Trophoblast cell (in vitro differentiated cells and primary cell): ENCODE data around the gene MINDY4B.

Experiments
- DNase-seq, 2 donors: peaks; one replicate each; pipeline ENCODE4 v3.0.0-alpha.2; 2016
- H2AFZ ChIP-seq: 2 replicates; pipeline ENCODE4 v1.6.1; 2013; ENCODE audit warnings: low read length, moderate library complexity, mild to moderate bottlenecking; ENCODE audit not compliant: insufficient read depth, poor library complexity
- H2AK5ac ChIP-seq: 2 replicates; pipeline ENCODE4 v1.6.1; 2013; ENCODE audit warnings: mild to moderate bottlenecking, low read length
- H2BK120ac ChIP-seq: 2 replicates; pipeline ENCODE4 v1.6.1; 2013; ENCODE audit warnings: low read length, mild to moderate bottlenecking, moderate library complexity; ENCODE audit not compliant: insufficient read depth, poor library complexity
- H2BK12ac ChIP-seq: 2 replicates; pipeline ENCODE4 v1.6.1; 2013; ENCODE audit warnings: mild to moderate bottlenecking, low read length, moderate library complexity
- H2BK5ac ChIP-seq: 2 replicates; pipeline ENCODE4 v1.6.1; 2013; ENCODE audit warnings: low read length, low read depth, moderate library complexity, mild to moderate bottlenecking; ENCODE audit not compliant: poor library complexity
- H3K14ac ChIP-seq: 2 replicates; pipeline ENCODE4 v1.6.1; 2013; ENCODE audit warnings: mild to moderate bottlenecking, low read length
- H3K18ac ChIP-seq: 2 replicates; pipeline ENCODE4 v1.6.1; 2013; ENCODE audit warnings: mild to moderate bottlenecking, low read length
- H3K23ac ChIP-seq: 2 replicates; pipeline ENCODE4 v1.6.1; 2013; ENCODE audit warnings: low read length
- H3K27ac ChIP-seq: 2 replicates; pipeline ENCODE4 v1.5.1; 2013; ENCODE audit warnings: low read depth, mild to moderate bottlenecking, inconsistent platforms, low read length, moderate library complexity
- H3K27me3 ChIP-seq: 2 replicates; pipeline ENCODE4 v1.6.1; 2013; ENCODE audit warnings: inconsistent platforms, mild to moderate bottlenecking, low read length, moderate library complexity; ENCODE audit not compliant: insufficient read depth
- H3K36me3 ChIP-seq, 2 experiments: 1 replicate in 1 of 2; 2 replicates in 1 of 2; pipeline ENCODE4 v1.6.1; 2013; ENCODE audit warnings: low read length in 2 of 2, mild to moderate bottlenecking in 2 of 2, moderate library complexity in 1 of 2; ENCODE audit not compliant: insufficient read depth in 2 of 2, control insufficient read depth in 1 of 2
- H3K4ac ChIP-seq: 2 replicates; pipeline ENCODE4 v1.6.1; 2013; ENCODE audit warnings: low read depth, mild to moderate bottlenecking, low read length, moderate library complexity
- H3K4me1 ChIP-seq, 2 experiments: 1 replicate in 1 of 2; 2 replicates in 1 of 2; pipeline ENCODE4 v1.6.1; 2013; ENCODE audit warnings: low read length in 2 of 2, mild to moderate bottlenecking in 2 of 2, moderate library complexity in 1 of 2; ENCODE audit not compliant: insufficient read depth in 2 of 2, control insufficient read depth in 1 of 2
- H3K4me2 ChIP-seq: 2 replicates; pipeline ENCODE4 v1.6.1; 2013; ENCODE audit warnings: inconsistent platforms, mild to moderate bottlenecking, low read length, moderate library complexity
- H3K4me3 ChIP-seq: 2 replicates; pipeline ENCODE4 v1.5.1; 2013; ENCODE audit warnings: mild to moderate bottlenecking, low read depth, low read length, inconsistent platforms
- H3K79me1 ChIP-seq: one replicate; pipeline ENCODE4 v1.6.1; 2013; ENCODE audit warnings: low read length
- H3K79me2 ChIP-seq: 2 replicates; pipeline ENCODE4 v1.6.1; 2013; ENCODE audit warnings: low read length, mild to moderate bottlenecking; ENCODE audit not compliant: control insufficient read depth, insufficient read depth, poor library complexity
- H3K9ac ChIP-seq: 2 replicates; pipeline ENCODE4 v1.6.1; 2013; ENCODE audit warnings: mild to moderate bottlenecking, low read length
- H3K9me3 ChIP-seq: 2 replicates; pipeline ENCODE4 v1.6.1; 2013; ENCODE audit warnings: low read depth, mild to moderate bottlenecking, control low read depth, inconsistent platforms, low read length; ENCODE audit not compliant: insufficient read depth
- H4K12ac ChIP-seq: 2 replicates; pipeline ENCODE4 v1.6.1; 2013; ENCODE audit warnings: low read depth, mild to moderate bottlenecking, low read length, moderate library complexity
- H4K8ac ChIP-seq: 2 replicates; pipeline ENCODE4 v1.6.1; 2013; ENCODE audit warnings: low read depth, mild to moderate bottlenecking, low read length, moderate library complexity
- H4K91ac ChIP-seq: one replicate; pipeline ENCODE4 v1.6.1; 2013; ENCODE audit warnings: low read depth, mild to moderate bottlenecking, low read length, moderate library complexity
- WGBS: extraction: QIAGEN DNeasy Blood & Tissue Kit; methylation state at CpG from one replicate; pipeline ENCODE4 v1.1.7; 2013; ENCODE audit warnings: missing lambda C conversion rate; ENCODE audit not compliant: insufficient read length, insufficient coverage; ENCODE audit errors: extremely low coverage; 5-methylcytosine and 5-hydroxymethylcytosine counted together

Gene MINDY4B

DNA sequence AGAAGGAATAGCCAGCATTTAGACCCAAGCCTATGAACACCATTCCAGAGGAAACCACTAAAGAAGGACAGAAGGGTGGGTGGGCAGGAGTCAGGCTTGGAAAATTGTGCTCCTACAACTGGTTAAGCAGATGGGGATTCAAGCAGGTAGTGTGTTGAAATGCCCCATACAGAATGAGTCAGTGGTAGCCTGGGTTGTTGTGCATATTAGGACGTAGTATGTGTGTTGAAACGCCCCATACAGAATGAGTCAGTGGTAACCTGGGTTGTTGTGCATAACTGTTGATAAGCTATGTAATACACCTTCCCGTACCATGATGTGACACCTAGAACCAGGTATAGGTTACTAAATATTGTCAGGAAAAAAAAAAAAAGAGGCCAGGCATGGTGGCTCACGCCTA lies 34.0 kb downstream of the MINDY4B start:
- H2BK120ac ChIP-seq, result no peak overlapping the region

DNA sequence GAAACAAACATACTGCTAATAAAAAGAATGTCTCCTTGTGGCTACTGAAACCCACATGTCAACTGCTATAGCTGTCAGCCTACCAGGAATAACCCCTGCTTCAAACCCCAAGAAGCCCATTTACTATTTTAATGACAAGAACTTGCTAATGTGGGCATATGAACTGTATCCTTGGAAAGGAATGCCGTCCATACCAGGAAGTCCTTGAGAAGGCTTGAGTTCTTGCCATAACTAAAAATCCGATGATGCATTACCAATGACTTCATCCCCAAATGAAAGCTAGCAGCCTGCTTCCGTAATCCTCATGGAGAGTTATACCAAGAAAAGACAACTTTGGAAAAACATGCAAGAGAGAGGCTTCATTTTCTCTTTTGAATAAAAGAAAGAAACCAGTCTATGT lies 34.8 kb downstream of the MINDY4B start:
- H2BK12ac ChIP-seq, result no peak overlapping the region
- H3K27ac ChIP-seq, result no peak overlapping the region
- no peak overlapping the region for H4K12ac ChIP-seq
- no peak overlapping the region for H2AK5ac ChIP-seq
- H3K79me2 ChIP-seq, result no peaks in the 10 kb centered on the region
- no peak overlapping the region for H2BK120ac ChIP-seq
- no peaks in the 10 kb centered on the region for H3K79me1 ChIP-seq
- peak; percentile 67 to 92 for DNase-seq
- H3K14ac ChIP-seq, result no peak overlapping the region
- H4K8ac ChIP-seq, result no peak overlapping the region
- no peak overlapping the region for H3K4ac ChIP-seq
- no peaks in the 10 kb centered on the region for H3K36me3 ChIP-seq
- H3K4me2 ChIP-seq, result no peak overlapping the region
- WGBS, result no CpG with 5 or more reads among the region's 3 CpGs
- H3K27me3 ChIP-seq, result no peaks in the 10 kb centered on the region
- H3K9me3 ChIP-seq, result no peaks in the 10 kb centered on the region
- no peak overlapping the region for H3K18ac ChIP-seq
- H2BK5ac ChIP-seq, result no peak overlapping the region
- H3K4me3 ChIP-seq, result no peak overlapping the region
- no peak overlapping the region for H4K91ac ChIP-seq
- no peak overlapping the region for H3K23ac ChIP-seq
- no peak overlapping the region for H3K9ac ChIP-seq
- H2AFZ ChIP-seq, result no peak overlapping the region
- H3K4me1 ChIP-seq, result peaks cover 0 to 4% of the 10 kb centered on the region in 2 experiments

More for the DNA sequence above, 34.0 kb downstream of the MINDY4B start:
- no peak overlapping the region for H3K27ac ChIP-seq
- no peak overlapping the region for H3K14ac ChIP-seq
- H3K23ac ChIP-seq, result peak overlapping the region; percentile 19
- no peak overlapping the region for H4K8ac ChIP-seq
- H4K12ac ChIP-seq, result no peak overlapping the region
- H3K9me3 ChIP-seq, result no peaks in the 10 kb centered on the region
- no peak overlapping the region for H2AFZ ChIP-seq
- no peaks in the 10 kb centered on the region for H3K36me3 ChIP-seq
- no peak overlapping the region for H3K4me2 ChIP-seq
- H2BK12ac ChIP-seq, result no peak overlapping the region
- H3K4me3 ChIP-seq, result no peak overlapping the region
- H3K9ac ChIP-seq, result no peak overlapping the region
- peak; percentile 89 to 96 for DNase-seq
- no peak overlapping the region for H4K91ac ChIP-seq
- H2BK5ac ChIP-seq, result no peak overlapping the region
- H3K27me3 ChIP-seq, result no peaks in the 10 kb centered on the region
- no peaks in the 10 kb centered on the region for H3K79me1 ChIP-seq
- WGBS, result no CpG with 5 or more reads among the region's 4 CpGs
- H3K18ac ChIP-seq, result no peak overlapping the region
- no peak overlapping the region for H3K4ac ChIP-seq
- no peak overlapping the region for H2AK5ac ChIP-seq
- no peaks in the 10 kb centered on the region for H3K79me2 ChIP-seq
- peaks cover 0 to 4% of the 10 kb centered on the region in 2 experiments for H3K4me1 ChIP-seq

GRCh38 chr3:150868282-150868681 lies 37.0 kb downstream of the MINDY4B start:
- Histone ChIP-seq H3K9me3 (no peaks in the 10 kb centered on the region), H3K4ac (no peak overlapping the region), H2BK5ac (no peak overlapping the region), H2AK5ac (no peak overlapping the region), H3K4me1 (peaks cover 0 to 4% of the 10 kb centered on the region in 2 experiments), H2BK12ac (no peak overlapping the region), H4K8ac (no peak overlapping the region), H2AFZ (no peak overlapping the region), H3K27ac (no peak overlapping the region), H3K23ac (no peak overlapping the region), H4K12ac (no peak overlapping the region), H2BK120ac (no peak overlapping the region), H4K91ac (no peak overlapping the region), H3K14ac (no peak overlapping the region), H3K27me3 (no peaks in the 10 kb centered on the region), H3K4me3 (no peak overlapping the region), H3K36me3 (no peaks in the 10 kb centered on the region), H3K4me2 (no peak overlapping the region), H3K18ac (no peak overlapping the region), H3K79me1 (no peaks in the 10 kb centered on the region), H3K9ac (no peak overlapping the region), H3K79me2 (no peaks in the 10 kb centered on the region)
- no CpG with 5 or more reads among the region's 3 CpGs for WGBS
- peak; percentile 61 to 66 for DNase-seq

GRCh38 chr3:150867434-150867833 lies 37.8 kb downstream of the MINDY4B start:
- WGBS, result no CpG with 5 or more reads among the region's 3 CpGs
- Histone ChIP-seq H3K4me1 (peaks cover 0 to 4% of the 10 kb centered on the region in 2 experiments), H2AK5ac (no peak overlapping the region), H3K4ac (no peak overlapping the region), H4K91ac (no peak overlapping the region), H4K12ac (no peak overlapping the region), H3K27me3 (no peaks in the 10 kb centered on the region), H3K79me1 (no peaks in the 10 kb centered on the region), H3K23ac (no peak overlapping the region), H2BK5ac (no peak overlapping the region), H2BK12ac (no peak overlapping the region), H3K36me3 (no peaks in the 10 kb centered on the region), H2BK120ac (no peak overlapping the region), H3K18ac (no peak overlapping the region), H3K9me3 (no peaks in the 10 kb centered on the region), H3K27ac (no peak overlapping the region), H2AFZ (no peak overlapping the region), H3K14ac (no peak overlapping the region), H3K9ac (no peak overlapping the region), H3K4me3 (no peak overlapping the region), H4K8ac (no peak overlapping the region), H3K4me2 (no peak overlapping the region), H3K79me2 (no peaks in the 10 kb centered on the region)
- no peak for DNase-seq
